ENCODE data around the gene GALNTL6. TPM values are rescaled to one million over a fixed set of nuclear protein-coding genes. Genes with fewer than 3 reads are reported as not detected.
"Not testable (repeated sequence)": the region's sequence is repeated elsewhere in the genome, so short reads cannot be mapped to it uniquely, and the experiment has no call there.

Gene GALNTL6
- total and polyA plus RNA-seq, 7 experiments from 2014 or later: not detected

- no peak overlapping the region for H3K4me3 Mint-ChIP-seq
- H3K9me3 Mint-ChIP-seq: peaks cover 0 to 3% (median 0%) of the 10 kb centered on the region in 11 donors
- Histone ChIP-seq H3K4me1 (ENCODE audit: control insufficient read depth in 2 of 2, insufficient read depth in 2 of 2, low read length in 2 of 2) (no peaks in the 10 kb centered on the region), H3K36me3 (ENCODE audit: control insufficient read depth in 2 of 3, insufficient read depth in 3 of 3, low read length in 3 of 3) (no peaks in the 10 kb centered on the region), H3K4me3 (ENCODE audit: low read length) (no peak overlapping the region), H3K9me3 (ENCODE audit: control insufficient read depth in 2 of 3, low read length in 3 of 3) (no peaks in the 10 kb centered on the region), H3K27ac (ENCODE audit: low read depth, low read length) (no peak overlapping the region), H3K27me3 (ENCODE audit: control insufficient read depth in 2 of 2, insufficient read depth in 2 of 2, low read length in 2 of 2) (no peaks in the 10 kb centered on the region)
- H3K4me1 Mint-ChIP-seq: no peaks in the 10 kb centered on the region
- intact Hi-C loops (cut with micrococcal nuclease): no loop called here
- DNase-seq (no peak), ATAC-seq (no peak)
- peaks cover 0 to 25% (median 5%) of the 10 kb centered on the region in 5 donors for H3K27me3 Mint-ChIP-seq
- CTCF ChIA-PET: no interaction called here
- H3K36me3 Mint-ChIP-seq: no peaks in the 10 kb centered on the region
- POLR2A ChIA-PET: no interaction called here
- no peak overlapping the region for H3K27ac Mint-ChIP-seq
These were observed 1058.2 kb downstream of the GALNTL6 start for GRCh38 chr4:172871381-172871780.

GRCh38 chr4:172874944-172875343 lies 1061.7 kb downstream of the GALNTL6 start:
- no peaks in the 10 kb centered on the region for H3K9me3 ChIP-seq (ENCODE audit: control insufficient read depth in 2 of 3, low read length in 3 of 3)
- no peak for ATAC-seq
- Mint-ChIP-seq H3K4me1 (no peaks in the 10 kb centered on the region), H3K36me3 (no peaks in the 10 kb centered on the region), H3K27me3 (peaks cover 0 to 18% (median 0%) of the 10 kb centered on the region in 5 donors), H3K9me3 (peaks cover 0 to 4% (median 0%) of the 10 kb centered on the region in 11 donors), H3K27ac (no peak overlapping the region), H3K4me3 (no peak overlapping the region)
- no peak for DNase-seq
- no peaks in the 10 kb centered on the region for H3K36me3 ChIP-seq (ENCODE audit: control insufficient read depth in 2 of 3, insufficient read depth in 3 of 3, low read length in 3 of 3)
- H3K27ac ChIP-seq (ENCODE audit: low read depth, low read length): no peak overlapping the region
- intact Hi-C loops (cut with micrococcal nuclease): no loop called here
- no peak overlapping the region for H3K4me3 ChIP-seq (ENCODE audit: low read length)
- POLR2A ChIA-PET: no interaction called here
- H3K4me1 ChIP-seq (ENCODE audit: control insufficient read depth in 2 of 2, insufficient read depth in 2 of 2, low read length in 2 of 2): no peaks in the 10 kb centered on the region
- H3K27me3 ChIP-seq (ENCODE audit: control insufficient read depth in 2 of 2, insufficient read depth in 2 of 2, low read length in 2 of 2): no peaks in the 10 kb centered on the region
- CTCF ChIA-PET: no interaction called here

DNA sequence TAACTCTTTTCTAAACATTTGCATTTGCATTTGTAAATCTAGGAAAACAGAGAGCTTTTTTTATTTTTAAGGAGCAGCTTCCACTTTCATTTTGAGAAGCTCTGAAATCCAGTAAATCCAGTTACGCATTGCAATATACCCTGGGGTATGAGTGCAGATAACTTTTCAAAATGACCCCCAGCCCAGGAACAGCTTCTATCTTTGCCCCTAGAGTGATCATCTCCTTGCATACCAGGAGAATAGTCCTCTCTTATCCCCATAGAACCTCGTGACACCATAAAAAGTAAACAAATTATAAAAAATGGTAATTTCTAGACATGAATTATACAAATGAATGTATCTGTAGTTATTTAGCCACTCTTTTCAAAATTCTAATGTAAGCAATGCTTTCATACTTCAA lies 1063.2 kb downstream of the GALNTL6 start:
- H3K27me3 ChIP-seq (ENCODE audit: control insufficient read depth in 2 of 2, insufficient read depth in 2 of 2, low read length in 2 of 2): no peaks in the 10 kb centered on the region
- DNase-seq: no peak
- CTCF ChIA-PET: no interaction called here
- H3K27ac ChIP-seq (ENCODE audit: low read depth, low read length): no peak overlapping the region
- no peaks in the 10 kb centered on the region for H3K36me3 ChIP-seq (ENCODE audit: control insufficient read depth in 2 of 3, insufficient read depth in 3 of 3, low read length in 3 of 3)
- Mint-ChIP-seq H3K36me3 (no peaks in the 10 kb centered on the region), H3K4me3 (no peak overlapping the region), H3K9me3 (peaks cover 0 to 6% (median 0%) of the 10 kb centered on the region in 11 donors), H3K4me1 (no peaks in the 10 kb centered on the region), H3K27ac (no peak overlapping the region), H3K27me3 (peaks cover 0 to 14% (median 0%) of the 10 kb centered on the region in 5 donors)
- H3K4me3 ChIP-seq (ENCODE audit: low read length): no peak overlapping the region
- H3K4me1 ChIP-seq (ENCODE audit: control insufficient read depth in 2 of 2, insufficient read depth in 2 of 2, low read length in 2 of 2): no peaks in the 10 kb centered on the region
- POLR2A ChIA-PET: interaction anchor here (0.6 kb wide), 1 partner anchor 60 kb away, joined by 4 read pairs; no protein-coding TSS in a partner anchor
- intact Hi-C loops (cut with micrococcal nuclease): no loop called here
- no peak for ATAC-seq
- H3K9me3 ChIP-seq (ENCODE audit: control insufficient read depth in 2 of 3, low read length in 3 of 3): no peaks in the 10 kb centered on the region

- H3K36me3 Mint-ChIP-seq: no peaks in the 10 kb centered on the region
- peaks cover 0 to 30% (median 4%) of the 10 kb centered on the region in 11 donors for H3K9me3 Mint-ChIP-seq
- ATAC-seq (no peak), DNase-seq (no peak)
- H3K27ac Mint-ChIP-seq: no peak overlapping the region
- H3K27me3 Mint-ChIP-seq: no peaks in the 10 kb centered on the region
- Histone ChIP-seq H3K27ac (ENCODE audit: low read depth, low read length) (no peak overlapping the region), H3K27me3 (ENCODE audit: control insufficient read depth in 2 of 2, insufficient read depth in 2 of 2, low read length in 2 of 2) (no peaks in the 10 kb centered on the region), H3K4me1 (ENCODE audit: control insufficient read depth in 2 of 2, insufficient read depth in 2 of 2, low read length in 2 of 2) (no peaks in the 10 kb centered on the region), H3K4me3 (ENCODE audit: low read length) (no peak overlapping the region), H3K36me3 (ENCODE audit: control insufficient read depth in 2 of 3, insufficient read depth in 3 of 3, low read length in 3 of 3) (no peaks in the 10 kb centered on the region), H3K9me3 (ENCODE audit: control insufficient read depth in 2 of 3, low read length in 3 of 3) (no peaks in the 10 kb centered on the region)
- H3K4me1 Mint-ChIP-seq: no peaks in the 10 kb centered on the region
- H3K4me3 Mint-ChIP-seq: no peak overlapping the region
- intact Hi-C loops (cut with micrococcal nuclease): no loop called here
- ChIA-PET POLR2A (no interaction called here), CTCF (no interaction called here)
These were observed 1068.4 kb downstream of the GALNTL6 start for GRCh38 chr4:172881645-172882044.

GRCh38 chr4:172887358-172887757 lies 1074.2 kb downstream of the GALNTL6 start:
- ATAC-seq; H3K36me3 Mint-ChIP-seq; POLR2A ChIA-PET; DNase-seq; H3K27me3 Mint-ChIP-seq; intact Hi-C loops (cut with micrococcal nuclease); H3K4me3 ChIP-seq (ENCODE audit: low read length); H3K4me3 Mint-ChIP-seq; H3K4me1 Mint-ChIP-seq; H3K27ac ChIP-seq (ENCODE audit: low read depth, low read length); H3K27ac Mint-ChIP-seq; CTCF ChIA-PET; H3K4me1 ChIP-seq (ENCODE audit: control insufficient read depth in 2 of 2, insufficient read depth in 2 of 2, low read length in 2 of 2); H3K27me3 ChIP-seq (ENCODE audit: control insufficient read depth in 2 of 2, insufficient read depth in 2 of 2, low read length in 2 of 2); H3K36me3 ChIP-seq (ENCODE audit: control insufficient read depth in 2 of 3, insufficient read depth in 3 of 3, low read length in 3 of 3); H3K9me3 ChIP-seq (ENCODE audit: control insufficient read depth in 2 of 3, low read length in 3 of 3): not testable (repeated sequence)
- H3K9me3 Mint-ChIP-seq: peaks cover 0 to 49% (median 6%) of the 10 kb centered on the region in 11 donors

DNA sequence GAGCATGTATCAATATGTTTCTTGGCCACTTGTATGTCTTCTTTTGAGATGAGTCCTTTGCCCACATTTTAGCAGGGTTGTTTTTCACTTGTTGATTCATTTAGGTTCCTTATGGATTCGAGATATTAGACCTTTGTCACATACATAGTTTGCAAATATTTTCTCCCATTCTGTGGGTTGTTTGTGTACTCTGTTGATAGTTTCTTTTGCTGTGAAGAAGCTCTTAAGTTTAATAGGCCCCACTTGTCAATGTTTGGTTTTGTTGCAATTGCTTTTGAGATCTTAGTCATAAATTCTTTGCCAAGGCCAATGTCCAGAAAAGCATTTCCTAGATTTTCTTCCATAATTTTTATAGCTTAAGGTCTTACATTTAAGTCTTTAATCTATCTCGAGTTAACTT lies 1074.8 kb downstream of the GALNTL6 start:
- ATAC-seq (no peak), DNase-seq (no peak)
- Mint-ChIP-seq H3K4me3 (no peak overlapping the region), H3K27ac (no peak overlapping the region), H3K27me3 (peaks cover 0 to 5% (median 0%) of the 10 kb centered on the region in 5 donors), H3K36me3 (no peaks in the 10 kb centered on the region), H3K9me3 (peaks cover 0 to 43% (median 6%) of the 10 kb centered on the region in 11 donors), H3K4me1 (no peaks in the 10 kb centered on the region)
- Histone ChIP-seq H3K27ac (ENCODE audit: low read depth, low read length) (no peak overlapping the region), H3K4me1 (ENCODE audit: control insufficient read depth in 2 of 2, insufficient read depth in 2 of 2, low read length in 2 of 2) (no peaks in the 10 kb centered on the region), H3K36me3 (ENCODE audit: control insufficient read depth in 2 of 3, insufficient read depth in 3 of 3, low read length in 3 of 3) (no peaks in the 10 kb centered on the region), H3K9me3 (ENCODE audit: control insufficient read depth in 2 of 3, low read length in 3 of 3) (no peaks in the 10 kb centered on the region), H3K4me3 (ENCODE audit: low read length) (no peak overlapping the region), H3K27me3 (ENCODE audit: control insufficient read depth in 2 of 2, insufficient read depth in 2 of 2, low read length in 2 of 2) (no peaks in the 10 kb centered on the region)
- ChIA-PET POLR2A (no interaction called here), CTCF (no interaction called here)
- intact Hi-C loops (cut with micrococcal nuclease): no loop called here

- peaks cover 0 to 18% (median 0%) of the 10 kb centered on the region in 5 donors for H3K27me3 Mint-ChIP-seq
- Histone ChIP-seq H3K4me1 (ENCODE audit: control insufficient read depth in 2 of 2, insufficient read depth in 2 of 2, low read length in 2 of 2) (no peaks in the 10 kb centered on the region), H3K9me3 (ENCODE audit: control insufficient read depth in 2 of 3, low read length in 3 of 3) (peaks cover 0 to 6% (median 0%) of the 10 kb centered on the region in 3 experiments), H3K36me3 (ENCODE audit: control insufficient read depth in 2 of 3, insufficient read depth in 3 of 3, low read length in 3 of 3) (no peaks in the 10 kb centered on the region), H3K27ac (ENCODE audit: low read depth, low read length) (no peak overlapping the region), H3K27me3 (ENCODE audit: control insufficient read depth in 2 of 2, insufficient read depth in 2 of 2, low read length in 2 of 2) (no peaks in the 10 kb centered on the region), H3K4me3 (ENCODE audit: low read length) (no peak overlapping the region)
- no peak overlapping the region for H3K27ac Mint-ChIP-seq
- ChIA-PET CTCF (no interaction called here), POLR2A (no interaction called here)
- DNase-seq (no peak), ATAC-seq (no peak)
- peaks cover 3 to 52% (median 10%) of the 10 kb centered on the region in 11 donors for H3K9me3 Mint-ChIP-seq
- H3K4me1 Mint-ChIP-seq: no peaks in the 10 kb centered on the region
- H3K4me3 Mint-ChIP-seq: no peak overlapping the region
- intact Hi-C loops (cut with micrococcal nuclease): no loop called here
- peaks cover 0 to 5% (median 0%) of the 10 kb centered on the region in 5 donors for H3K36me3 Mint-ChIP-seq
These were observed 1079.1 kb downstream of the GALNTL6 start for GRCh38 chr4:172892300-172892699.

All from naive thymus-derived CD4-positive, alpha-beta T cell (primary cell).